NCI-H1694 (cell line): ENCODE results near the gene EFNB3.

Experiments used
- DNase-seq: peaks from one replicate; lab custom pipeline; 2025; lab: John Stamatoyannopoulos, UW

EFNB3 gene

GRCh38 chr17:7697828-7698588 lies 7.0 kb upstream of the EFNB3 start:
- DNase-seq, result no peak

- DNase-seq, result no peak
Measured at GRCh38 chr17:7700510-7700909, 4.5 kb upstream of the EFNB3 start.

- no peak for DNase-seq
Measured at GRCh38 chr17:7701681-7702080, 3.3 kb upstream of the EFNB3 start.

GRCh38 chr17:7702776-7703175 lies 2.2 kb upstream of the EFNB3 start:
- DNase-seq, result no peak

GRCh38 chr17:7703584-7704479 lies 1.2 kb upstream of the EFNB3 start:
- no peak for DNase-seq

- no peak for DNase-seq
Measured at GRCh38 chr17:7705269-7706255, 560 bp downstream of the EFNB3 start.

- DNase-seq, result no peak
Measured at GRCh38 chr17:7706631-7707354, 1.8 kb downstream of the EFNB3 start.

- DNase-seq, result no peak
Measured at GRCh38 chr17:7707446-7707845, 2.4 kb downstream of the EFNB3 start.

- no peak for DNase-seq
Measured at GRCh38 chr17:7707858-7708750, 3.1 kb downstream of the EFNB3 start.

- DNase-seq, result no peak
Measured at GRCh38 chr17:7709031-7709430, 4.0 kb downstream of the EFNB3 start.

GRCh38 chr17:7710301-7710700 lies 5.3 kb downstream of the EFNB3 start:
- DNase-seq, result no peak

GRCh38 chr17:7711051-7711755 lies 6.2 kb downstream of the EFNB3 start:
- no peak for DNase-seq

- no peak for DNase-seq
Measured at GRCh38 chr17:7712111-7712771, 7.2 kb downstream of the EFNB3 start.

- no peak for DNase-seq
Measured at GRCh38 chr17:7713782-7714181, 8.8 kb downstream of the EFNB3 start.

- no peak for DNase-seq
Measured at GRCh38 chr17:7714721-7715594, 10.0 kb downstream of the EFNB3 start.

GRCh38 chr17:7715936-7716886 lies 11.2 kb downstream of the EFNB3 start:
- DNase-seq, result no peak
